ENCODE measurements around the gene TBCD. TPM values are rescaled to one million over a fixed set of nuclear protein-coding genes. Genes with fewer than 3 reads are reported as not detected.

TBCD gene
- total RNA-seq, 5 donors from 2014 or later (not counting 1 experiment from before 2014, with no cell fraction given): 94.4 to 262 (median 223) TPM

DNA sequence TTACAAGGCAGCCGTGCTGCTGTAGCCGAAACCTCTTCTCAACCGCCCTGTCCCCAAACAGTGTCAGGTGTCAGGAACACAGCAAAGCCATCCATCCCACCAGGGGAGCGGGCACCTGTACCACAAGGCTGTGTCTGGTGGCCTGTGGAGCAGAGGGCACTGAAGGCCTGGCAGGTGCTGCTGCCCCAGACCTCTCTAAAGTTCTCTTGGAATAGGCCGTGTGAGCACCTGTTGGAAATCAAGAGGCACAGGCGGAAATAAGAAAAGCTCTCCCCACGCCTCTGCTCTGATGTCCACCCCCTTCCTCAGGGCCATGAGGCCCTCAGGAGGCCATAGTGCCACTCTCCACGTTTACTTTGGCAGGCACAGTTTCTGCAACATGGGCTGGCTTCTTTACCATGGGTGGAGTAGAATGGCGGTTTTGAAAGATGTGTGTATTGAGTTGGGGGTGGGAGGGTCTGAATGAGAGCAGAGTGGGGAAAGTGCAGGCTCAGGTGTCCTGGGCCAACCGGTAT lies 187.8 kb downstream of the TBCD start:
- ChIA-PET CTCF (no interaction called here), POLR2A (no interaction called here)
- H3K27me3 ChIP-seq (replicated peaks in 1 of 2; ENCODE audit: control insufficient read depth in 2 of 2, extremely low read depth in 1 of 2, insufficient read depth in 2 of 2, low read length in 1 of 2): no peaks in the 10 kb centered on the region
- Mint-ChIP-seq H3K4me3 (no peak overlapping the region), H3K36me3 (peaks cover 75% of the 10 kb centered on the region), H3K4me1 (peaks cover 0 to 2% (median 0%) of the 10 kb centered on the region in 3 donors), H3K27me3 (no peaks in the 10 kb centered on the region), H3K27ac (no peak overlapping the region), H3K9me3 (peaks cover 0 to 17% (median 10%) of the 10 kb centered on the region in 3 donors)
- H3K9me3 ChIP-seq: no peaks in the 10 kb centered on the region
- H3K36me3 ChIP-seq (ENCODE audit: control insufficient read depth in 2 of 2, extremely low read depth in 1 of 2, insufficient read depth in 1 of 2, low read length in 1 of 2): peaks cover 26 to 91% of the 10 kb centered on the region in 2 donors
- 95% methylated on average over 6 of the region's 10 CpGs for WGBS (ENCODE audit: insufficient coverage)
- H3K27ac ChIP-seq (ENCODE audit: low read length): no peak overlapping the region
- no peaks in the 10 kb centered on the region for H3K4me1 ChIP-seq (ENCODE audit: control insufficient read depth in 1 of 2, extremely low read depth in 1 of 2, insufficient read depth in 2 of 2, low read length in 2 of 2)
- DNase-seq (peak in 1 of 35 experiments; percentile 8), ATAC-seq (replicated peaks in 1 of 4) (no peak)
- no peak overlapping the region for H3K4me3 ChIP-seq (ENCODE audit: control insufficient read depth in 1 of 2, extremely low read depth in 1 of 2, low read length in 1 of 2)

DNA sequence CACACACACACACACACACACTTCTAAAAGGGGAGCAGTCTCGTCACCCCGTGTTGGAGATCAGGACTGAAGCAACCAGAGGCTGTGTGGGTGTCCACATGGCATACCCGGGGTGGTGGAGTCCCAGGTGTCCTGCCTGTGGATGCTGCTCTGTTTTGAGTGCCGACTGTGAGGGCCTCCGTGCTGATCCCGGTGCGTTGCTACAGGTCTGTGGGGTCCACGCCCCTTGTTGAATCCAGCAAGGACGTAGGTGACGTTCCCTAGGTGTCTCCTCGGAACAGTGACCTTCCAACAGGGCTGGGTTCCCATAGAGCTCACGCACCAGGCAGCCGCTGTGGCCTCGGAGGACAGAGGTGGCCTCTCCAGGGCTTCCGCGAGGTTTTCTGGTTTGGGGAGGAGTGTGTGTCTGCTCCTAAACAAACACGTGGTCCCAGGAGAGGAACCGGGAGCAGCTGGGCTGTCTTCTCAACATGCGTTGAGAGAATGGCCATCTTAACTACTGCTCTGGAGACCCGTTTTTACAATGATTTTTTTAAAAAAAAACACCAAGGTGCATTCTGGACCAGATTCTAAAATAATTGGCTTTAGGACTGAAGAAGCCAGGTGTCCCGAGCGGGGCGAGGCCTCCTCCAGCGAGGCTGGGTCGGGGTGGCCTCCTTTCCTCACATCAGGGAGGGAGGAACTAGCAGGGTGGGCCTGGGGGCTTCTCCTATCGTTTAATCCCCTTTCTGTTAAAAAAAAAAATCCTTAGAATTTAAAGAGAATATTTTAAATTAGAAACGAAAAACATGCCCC lies 188.6 kb downstream of the TBCD start:
- H3K27me3 Mint-ChIP-seq: no peaks in the 10 kb centered on the region
- H3K4me3 ChIP-seq (ENCODE audit: control insufficient read depth in 1 of 2, extremely low read depth in 1 of 2, low read length in 1 of 2): no peak overlapping the region
- ATAC-seq (replicated peaks in 1 of 4) (no peak), DNase-seq (peak in 1 of 35 experiments; percentile 10)
- no peak overlapping the region for H3K27ac ChIP-seq (ENCODE audit: low read length)
- H3K9me3 Mint-ChIP-seq: peaks cover 6 to 24% (median 16%) of the 10 kb centered on the region in 3 donors
- POLR2A ChIA-PET: no interaction called here
- peaks cover 26 to 95% of the 10 kb centered on the region in 2 donors for H3K36me3 ChIP-seq (ENCODE audit: control insufficient read depth in 2 of 2, extremely low read depth in 1 of 2, insufficient read depth in 1 of 2, low read length in 1 of 2)
- H3K4me1 ChIP-seq (ENCODE audit: control insufficient read depth in 1 of 2, extremely low read depth in 1 of 2, insufficient read depth in 2 of 2, low read length in 2 of 2): no peaks in the 10 kb centered on the region
- peaks cover 76% of the 10 kb centered on the region for H3K36me3 Mint-ChIP-seq
- CTCF ChIA-PET: no interaction called here
- H3K27ac Mint-ChIP-seq: no peak overlapping the region
- H3K4me3 Mint-ChIP-seq: no peak overlapping the region
- no peaks in the 10 kb centered on the region for H3K27me3 ChIP-seq (replicated peaks in 1 of 2; ENCODE audit: control insufficient read depth in 2 of 2, extremely low read depth in 1 of 2, insufficient read depth in 2 of 2, low read length in 1 of 2)
- H3K9me3 ChIP-seq: peaks cover 4% of the 10 kb centered on the region
- peaks cover 0 to 2% (median 0%) of the 10 kb centered on the region in 3 donors for H3K4me1 Mint-ChIP-seq
- 99% methylated on average over 20 of the region's 27 CpGs for WGBS (ENCODE audit: insufficient coverage)

DNA sequence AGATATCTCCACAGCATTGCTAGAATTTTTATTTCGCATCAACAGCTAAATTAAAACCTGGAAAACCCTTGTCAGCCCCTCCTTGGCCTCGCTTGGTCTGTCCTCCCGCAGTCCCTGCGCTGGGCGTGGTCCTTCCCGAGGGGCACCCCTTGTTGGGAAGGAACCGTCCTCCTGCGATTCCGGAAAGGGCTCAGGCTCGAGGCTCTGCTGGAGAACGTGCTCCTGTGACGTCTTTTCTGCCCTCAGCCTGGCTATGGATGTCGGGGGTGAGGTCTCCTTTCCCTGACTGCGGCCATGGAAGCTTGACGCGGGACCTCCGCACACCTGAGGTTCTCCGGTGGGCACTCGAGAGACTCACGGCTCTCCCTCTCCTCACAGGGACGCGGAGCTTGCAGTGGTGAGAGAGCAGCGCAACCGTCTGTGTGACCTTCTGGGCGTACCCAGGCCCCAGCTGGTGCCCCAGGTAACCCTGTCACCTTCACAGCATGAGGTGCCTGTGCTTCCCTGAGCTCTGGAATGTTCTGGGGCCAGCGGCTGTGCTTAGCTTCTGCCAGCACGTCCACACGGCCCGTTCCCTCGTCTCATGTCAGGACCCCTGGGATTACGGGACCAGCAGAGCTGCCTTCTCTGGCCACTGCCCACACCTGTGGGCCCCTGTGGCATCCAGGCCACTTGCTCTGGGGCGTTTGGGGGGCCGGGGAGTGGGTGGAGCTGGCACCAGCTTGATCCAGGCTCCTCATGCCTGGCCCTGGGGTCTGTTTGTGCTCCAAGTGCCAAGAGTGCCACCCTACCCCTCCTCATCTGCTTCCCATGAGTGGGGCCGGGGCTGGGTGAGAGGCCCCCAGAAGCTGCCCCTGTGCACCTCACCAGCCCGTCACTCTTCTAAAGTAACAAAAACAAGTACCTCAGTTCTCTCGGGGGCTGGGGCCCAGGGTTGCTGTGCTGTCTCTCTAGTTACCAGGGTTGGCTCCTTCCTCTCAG lies 189.4 kb downstream of the TBCD start:
- H3K4me1 Mint-ChIP-seq: no peaks in the 10 kb centered on the region
- ATAC-seq (replicated peaks in 1 of 4) (no peak), DNase-seq (peak in 1 of 35 experiments; percentile 11)
- peaks cover 76% of the 10 kb centered on the region for H3K36me3 Mint-ChIP-seq
- Histone ChIP-seq H3K4me3 (ENCODE audit: control insufficient read depth in 1 of 2, extremely low read depth in 1 of 2, low read length in 1 of 2) (no peak overlapping the region), H3K27ac (ENCODE audit: low read length) (no peak overlapping the region), H3K9me3 (peaks cover 5% of the 10 kb centered on the region), H3K36me3 (ENCODE audit: control insufficient read depth in 2 of 2, extremely low read depth in 1 of 2, insufficient read depth in 1 of 2, low read length in 1 of 2) (peaks cover 24 to 86% of the 10 kb centered on the region in 2 donors), H3K27me3 (replicated peaks in 1 of 2; ENCODE audit: control insufficient read depth in 2 of 2, extremely low read depth in 1 of 2, insufficient read depth in 2 of 2, low read length in 1 of 2) (no peaks in the 10 kb centered on the region), H3K4me1 (ENCODE audit: control insufficient read depth in 1 of 2, extremely low read depth in 1 of 2, insufficient read depth in 2 of 2, low read length in 2 of 2) (no peaks in the 10 kb centered on the region)
- no peak overlapping the region for H3K27ac Mint-ChIP-seq
- ChIA-PET CTCF (interaction anchor here in 1 of 2 donors (1.0 kb wide), 1 partner anchor 27 kb away, joined by 3 read pairs; no protein-coding TSS in a partner anchor), POLR2A (no interaction called here)
- H3K9me3 Mint-ChIP-seq: peaks cover 12 to 33% (median 25%) of the 10 kb centered on the region in 3 donors
- WGBS (ENCODE audit: insufficient coverage): 97% methylated on average over 33 of the region's 36 CpGs
- no peak overlapping the region for H3K4me3 Mint-ChIP-seq
- H3K27me3 Mint-ChIP-seq: no peaks in the 10 kb centered on the region

DNA sequence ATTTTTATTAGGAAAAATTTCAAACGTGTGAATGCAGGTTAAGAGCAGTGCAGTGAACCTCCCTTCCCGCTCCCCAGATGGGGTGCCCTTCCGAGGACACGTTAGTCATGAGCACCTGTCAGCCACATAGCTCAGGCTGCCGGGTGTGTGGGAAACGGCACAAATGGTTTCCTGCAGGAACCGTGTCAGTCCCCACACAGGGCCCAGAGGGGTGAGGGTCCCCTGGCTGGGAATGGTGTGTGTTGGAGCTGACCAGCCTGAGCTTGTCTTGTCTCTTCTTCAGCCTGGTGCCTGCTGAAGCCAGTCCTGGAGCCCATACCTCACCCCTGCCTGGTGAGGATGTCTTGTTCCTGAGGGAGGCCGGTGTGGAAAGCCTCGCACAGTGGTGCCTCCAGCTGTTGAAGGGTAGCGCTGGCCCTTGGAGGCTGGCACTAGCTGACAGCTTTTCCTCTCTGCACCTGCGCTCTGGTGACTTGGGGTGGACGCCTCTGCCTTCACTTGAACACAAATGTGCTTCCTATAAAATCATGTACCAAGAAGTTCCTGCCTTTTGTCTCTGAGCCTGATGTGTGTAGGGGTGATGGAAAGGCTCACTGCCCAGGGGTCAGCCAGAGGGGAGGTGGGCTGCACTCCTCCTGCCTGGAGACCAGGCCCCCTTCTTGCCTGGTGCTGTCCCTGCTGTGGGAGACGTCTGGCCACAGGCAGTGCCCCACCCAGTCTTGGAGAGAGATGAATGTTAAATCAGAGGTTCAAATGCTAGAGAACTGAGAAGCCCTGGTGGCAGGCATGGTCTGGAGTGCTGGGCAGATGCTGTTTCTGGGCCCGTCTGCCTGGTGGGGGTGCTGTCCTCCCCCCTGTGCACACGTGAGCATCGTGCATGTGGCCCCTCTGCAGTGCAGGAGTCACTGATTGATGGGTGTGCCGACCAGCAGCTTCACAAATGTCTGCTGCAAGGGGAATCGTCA lies 190.6 kb downstream of the TBCD start:
- Histone ChIP-seq H3K27ac (ENCODE audit: low read length) (no peak overlapping the region), H3K4me1 (ENCODE audit: control insufficient read depth in 1 of 2, extremely low read depth in 1 of 2, insufficient read depth in 2 of 2, low read length in 2 of 2) (no peaks in the 10 kb centered on the region), H3K36me3 (ENCODE audit: control insufficient read depth in 2 of 2, extremely low read depth in 1 of 2, insufficient read depth in 1 of 2, low read length in 1 of 2) (peaks cover 24 to 75% of the 10 kb centered on the region in 2 donors), H3K4me3 (ENCODE audit: control insufficient read depth in 1 of 2, extremely low read depth in 1 of 2, low read length in 1 of 2) (no peak overlapping the region), H3K9me3 (peaks cover 5% of the 10 kb centered on the region), H3K27me3 (replicated peaks in 1 of 2; ENCODE audit: control insufficient read depth in 2 of 2, extremely low read depth in 1 of 2, insufficient read depth in 2 of 2, low read length in 1 of 2) (no peaks in the 10 kb centered on the region)
- Mint-ChIP-seq H3K27ac (no peak overlapping the region), H3K4me3 (no peak overlapping the region), H3K36me3 (peaks cover 75% of the 10 kb centered on the region), H3K27me3 (no peaks in the 10 kb centered on the region), H3K4me1 (no peaks in the 10 kb centered on the region), H3K9me3 (peaks cover 15 to 38% (median 26%) of the 10 kb centered on the region in 3 donors)
- ChIA-PET CTCF (interaction anchor here in 1 of 2 donors (1.0 kb wide), 1 partner anchor 26 kb away, joined by 3 read pairs; no protein-coding TSS in a partner anchor), POLR2A (no interaction called here)
- 92% methylated on average over 13 of the region's 18 CpGs for WGBS (ENCODE audit: insufficient coverage)
- peak in 1 of 35 experiments; percentile 11 for DNase-seq
- ATAC-seq (replicated peaks in 1 of 4): no peak

DNA sequence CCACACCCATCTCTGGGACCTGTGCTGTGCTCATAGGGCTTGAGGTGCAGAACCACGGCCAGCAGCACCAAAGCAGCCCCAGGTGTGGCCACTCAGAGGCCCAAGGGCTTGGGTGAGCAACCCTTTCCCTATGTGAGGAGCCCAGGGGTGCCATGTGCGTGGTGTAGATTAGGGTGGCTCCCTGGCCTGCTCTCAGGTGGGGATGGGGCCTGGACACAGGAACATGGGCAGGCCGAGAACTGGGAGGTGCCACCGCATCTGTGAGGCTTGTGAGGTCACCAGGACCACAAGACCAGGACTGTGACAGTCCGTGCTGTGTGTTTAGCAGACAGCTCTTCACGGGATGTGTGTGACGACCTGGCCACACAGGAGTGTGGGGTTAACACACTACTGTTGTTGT lies 191.5 kb downstream of the TBCD start:
- ChIA-PET CTCF (no interaction called here), POLR2A (no interaction called here)
- Mint-ChIP-seq H3K9me3 (peaks cover 19 to 44% (median 31%) of the 10 kb centered on the region in 3 donors), H3K27ac (no peak overlapping the region), H3K4me3 (no peak overlapping the region), H3K27me3 (no peaks in the 10 kb centered on the region), H3K36me3 (peaks cover 76% of the 10 kb centered on the region), H3K4me1 (no peaks in the 10 kb centered on the region)
- WGBS (ENCODE audit: insufficient coverage): 97% methylated on average over 5 of the region's 7 CpGs
- H3K36me3 ChIP-seq (ENCODE audit: control insufficient read depth in 2 of 2, extremely low read depth in 1 of 2, insufficient read depth in 1 of 2, low read length in 1 of 2): peaks cover 21 to 66% of the 10 kb centered on the region in 2 donors
- no peak overlapping the region for H3K27ac ChIP-seq (ENCODE audit: low read length)
- H3K4me3 ChIP-seq (ENCODE audit: control insufficient read depth in 1 of 2, extremely low read depth in 1 of 2, low read length in 1 of 2): no peak overlapping the region
- H3K27me3 ChIP-seq (replicated peaks in 1 of 2; ENCODE audit: control insufficient read depth in 2 of 2, extremely low read depth in 1 of 2, insufficient read depth in 2 of 2, low read length in 1 of 2): no peaks in the 10 kb centered on the region
- ATAC-seq (replicated peaks in 1 of 4): no peak
- DNase-seq: no peak
- peaks cover 5% of the 10 kb centered on the region for H3K9me3 ChIP-seq
- no peaks in the 10 kb centered on the region for H3K4me1 ChIP-seq (ENCODE audit: control insufficient read depth in 1 of 2, extremely low read depth in 1 of 2, insufficient read depth in 2 of 2, low read length in 2 of 2)
